Heart left ventricle (tissue), 13 donors: Measurements from ENCODE around the gene FKBP1B.

Experiments
- POLR2A ChIP-seq, 2 donors: fragments of 450-650 bp; IDR thresholded peaks; one replicate each; pipeline ENCODE4 v1.6.1; 2017; ENCODE audit warnings: antibody characterized with exemption in 2 of 2, mild to moderate bottlenecking in 2 of 2, moderate library complexity in 2 of 2
- TF ChIP-seq, protein P1 (sequence below), 12 donors: fragments of 200-600 bp; sonication (generic) in 4 of 12; IDR thresholded peaks; one replicate each; pipeline versions ENCODE4 v1.5.0 to v1.8.0; 2018 to 2022; ENCODE audit warnings: antibody characterized with exemption in 12 of 12, mild to moderate bottlenecking in 5 of 12
- donor health status: ischemic (EF 13 %, LVEDD 7.1; RV severe dilation, severe dysfunction).
- donor health status: DM: no; HTN: yes; CAD: no.
- donor health status: DM: no; HTN: no; CAD: no.
- donor health status: ischemic (EF 25% LVEDD 6.9; RV normal size, moderate dysfunction).
- donor health status: ischemic (EF 25% LVEDD 5.7; RV mildly dilated, moderate dysfunction).
- donor health status: ischemic (EF 35%, LVEDD 5.7; RV mildly dilated, moderate dysfunction).
- donor health status: nonischemic (EF 11% LVEDD 7.7; RV severe dilation, severe dysfunction).
- donor health status: DM: yes; HTN: yes; CAD: no.
- donor health status: PGD.
- donor health status: ischemic (EF 29% LVEDD 5.4; RV normal size, mild dysfunction).
- donor health status: nonischemic (EF 23%, LVEDD 6.1; RV moderate dilation, normal function).

GRCh38 chr2:24011250-24012104 is 38.1 kb upstream of the FKBP1B start:
- TF ChIP-seq, protein P1, sequence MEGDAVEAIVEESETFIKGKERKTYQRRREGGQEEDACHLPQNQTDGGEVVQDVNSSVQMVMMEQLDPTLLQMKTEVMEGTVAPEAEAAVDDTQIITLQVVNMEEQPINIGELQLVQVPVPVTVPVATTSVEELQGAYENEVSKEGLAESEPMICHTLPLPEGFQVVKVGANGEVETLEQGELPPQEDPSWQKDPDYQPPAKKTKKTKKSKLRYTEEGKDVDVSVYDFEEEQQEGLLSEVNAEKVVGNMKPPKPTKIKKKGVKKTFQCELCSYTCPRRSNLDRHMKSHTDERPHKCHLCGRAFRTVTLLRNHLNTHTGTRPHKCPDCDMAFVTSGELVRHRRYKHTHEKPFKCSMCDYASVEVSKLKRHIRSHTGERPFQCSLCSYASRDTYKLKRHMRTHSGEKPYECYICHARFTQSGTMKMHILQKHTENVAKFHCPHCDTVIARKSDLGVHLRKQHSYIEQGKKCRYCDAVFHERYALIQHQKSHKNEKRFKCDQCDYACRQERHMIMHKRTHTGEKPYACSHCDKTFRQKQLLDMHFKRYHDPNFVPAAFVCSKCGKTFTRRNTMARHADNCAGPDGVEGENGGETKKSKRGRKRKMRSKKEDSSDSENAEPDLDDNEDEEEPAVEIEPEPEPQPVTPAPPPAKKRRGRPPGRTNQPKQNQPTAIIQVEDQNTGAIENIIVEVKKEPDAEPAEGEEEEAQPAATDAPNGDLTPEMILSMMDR (IDR thresholded peaks at IDR 0.05): no peak
- no peak for TF ChIP-seq POLR2A (IDR thresholded peaks at IDR 0.05)
